H9 (cell line): ENCODE data around the gene GSTA3. TPM values are rescaled to one million over a fixed set of nuclear protein-coding genes. Genes with fewer than 3 reads are reported as not detected.

Experiments used
- DNase-seq: peaks from one replicate; pipeline ENCODE4 v3.0.0-alpha.2; 2017
- H2AFZ ChIP-seq: one replicate; pipeline ENCODE4 v1.6.1; 2013; ENCODE audit warnings: mild to moderate bottlenecking, low read length, control low read depth, moderate library complexity
- H2AK5ac ChIP-seq: 2 replicates; pipeline ENCODE4 v1.6.1; 2013; ENCODE audit warnings: low read length, control low read depth, mixed read lengths; ENCODE audit not compliant: insufficient read length
- H2BK120ac ChIP-seq: one replicate; pipeline ENCODE4 v1.6.1; 2013; ENCODE audit warnings: low read depth, mild to moderate bottlenecking, low read length, control low read depth, inconsistent platforms; ENCODE audit not compliant: poor library complexity, severe bottlenecking
- H2BK12ac ChIP-seq: 2 replicates; pipeline ENCODE4 v1.6.1; 2013; ENCODE audit warnings: low read length, control low read depth, mixed read lengths, low read depth; ENCODE audit not compliant: insufficient read length
- H2BK15ac ChIP-seq: 2 replicates; pipeline ENCODE4 v1.6.1; 2013; ENCODE audit warnings: low read depth, low read length, control low read depth
- H2BK20ac ChIP-seq: one replicate; pipeline ENCODE4 v1.6.1; 2013; ENCODE audit warnings: low read depth, mild to moderate bottlenecking, low read length, control low read depth, inconsistent platforms; ENCODE audit not compliant: poor library complexity, severe bottlenecking
- H2BK5ac ChIP-seq: 2 replicates; pipeline ENCODE4 v1.6.1; 2013; ENCODE audit warnings: low read length, control low read depth, mixed read lengths; ENCODE audit not compliant: insufficient read length
- H3K14ac ChIP-seq: 2 replicates; pipeline ENCODE4 v1.6.1; 2013; ENCODE audit warnings: low read length, control low read depth; ENCODE audit not compliant: insufficient read depth
- H3K18ac ChIP-seq: 2 replicates; pipeline ENCODE4 v1.6.1; 2013; ENCODE audit warnings: low read depth, mild to moderate bottlenecking, mixed read lengths, low read length, control low read depth; ENCODE audit not compliant: insufficient read length
- H3K23ac ChIP-seq: 2 replicates; pipeline ENCODE4 v1.6.1; 2013; ENCODE audit warnings: low read length, control low read depth, mixed read lengths, low read depth; ENCODE audit not compliant: insufficient read length
- H3K23me2 ChIP-seq: 2 replicates; pipeline ENCODE4 v1.6.1; 2013; ENCODE audit warnings: low read depth, mild to moderate bottlenecking, mixed read lengths, low read length, control low read depth; ENCODE audit not compliant: insufficient read length, poor library complexity, severe bottlenecking
- H3K27ac ChIP-seq: 2 replicates; pipeline ENCODE4 v1.5.1; 2013; ENCODE audit warnings: low read length, control low read depth, mixed read lengths, low read depth; ENCODE audit not compliant: insufficient read length
- H3K27me3 ChIP-seq: 2 replicates; pipeline ENCODE4 v1.6.1; 2013; ENCODE audit warnings: low read length, control low read depth, inconsistent platforms; ENCODE audit not compliant: insufficient read depth
- H3K4ac ChIP-seq: 2 replicates; pipeline ENCODE4 v1.6.1; 2013; ENCODE audit warnings: low read depth, mild to moderate bottlenecking, control low read depth, inconsistent platforms, low read length, moderate library complexity
- H3K4me1 ChIP-seq: 2 replicates; pipeline ENCODE4 v1.6.1; 2013; ENCODE audit warnings: low read length, control low read depth, inconsistent platforms; ENCODE audit not compliant: insufficient read depth
- H3K4me2 ChIP-seq: 2 replicates; pipeline ENCODE4 v1.6.1; 2013; ENCODE audit warnings: low read length, control low read depth, mixed read lengths; ENCODE audit not compliant: insufficient read length, insufficient read depth
- H3K56ac ChIP-seq: 2 replicates; pipeline ENCODE4 v1.6.1; 2013; ENCODE audit warnings: low read depth, mild to moderate bottlenecking, mixed read lengths, low read length, control low read depth; ENCODE audit not compliant: insufficient read length
- H3K79me1 ChIP-seq: 2 replicates; pipeline ENCODE4 v1.6.1; 2013; ENCODE audit warnings: low read depth, mild to moderate bottlenecking, moderate library complexity, low read length, control low read depth, inconsistent platforms; ENCODE audit not compliant: insufficient read depth, poor library complexity, severe bottlenecking
- H3K79me2 ChIP-seq: 2 replicates; pipeline ENCODE4 v1.6.1; 2013; ENCODE audit warnings: low read length, control low read depth, inconsistent platforms; ENCODE audit not compliant: insufficient read depth
- H3K9ac ChIP-seq: 2 replicates; pipeline ENCODE4 v1.6.1; 2013; ENCODE audit warnings: low read length, control low read depth, mixed read lengths; ENCODE audit not compliant: insufficient read length; ENCODE audit errors: extremely low read depth
- H3K9me3 ChIP-seq: one replicate; pipeline ENCODE4 v1.6.1; 2013; ENCODE audit warnings: low read depth, low read length, inconsistent platforms; ENCODE audit not compliant: control insufficient read depth
- H3T11ph ChIP-seq: one replicate; pipeline ENCODE4 v1.6.1; 2013; ENCODE audit warnings: mild to moderate bottlenecking, low read length, control low read depth, inconsistent platforms
- H4K20me1 ChIP-seq: one replicate; pipeline ENCODE4 v1.6.1; 2013; ENCODE audit not compliant: control insufficient read depth, insufficient read length, insufficient read depth
- H4K5ac ChIP-seq: 2 replicates; pipeline ENCODE4 v1.6.1; 2013; ENCODE audit warnings: low read depth, mild to moderate bottlenecking, mixed read lengths, low read length, control low read depth; ENCODE audit not compliant: insufficient read length
- H4K8ac ChIP-seq: replicated peaks from 2 replicates; pipeline ENCODE4 v1.6.1; 2013; ENCODE audit warnings: low read length, control low read depth, mixed read lengths, low read depth; ENCODE audit not compliant: insufficient read length
- H4K91ac ChIP-seq: 2 replicates; pipeline ENCODE4 v1.6.1; 2013; ENCODE audit warnings: low read depth, mild to moderate bottlenecking, moderate library complexity, mixed read lengths, low read length, control low read depth; ENCODE audit not compliant: insufficient read length
- H3K27ac Mint-ChIP-seq, 3 experiments: 2 replicates in 2 of 3; 3 replicates in 1 of 3; pipeline ENCODE4 v1.8.0; 2020 to 2021; ENCODE audit warnings: mixed read lengths in 3 of 3, mild to moderate bottlenecking in 1 of 3, moderate library complexity in 1 of 3
- H3K27me3 Mint-ChIP-seq: 2 replicates; pipeline ENCODE4 v1.8.0; 2021; ENCODE audit warnings: low read depth, mild to moderate bottlenecking, moderate library complexity, mixed read lengths
- H3K36me3 Mint-ChIP-seq, 3 experiments: 2 replicates in 2 of 3; 3 replicates in 1 of 3; pipeline ENCODE4 v1.8.0; 2020 to 2021; ENCODE audit warnings: low read depth in 3 of 3, mixed read lengths in 3 of 3; ENCODE audit not compliant: insufficient read depth in 1 of 3
- H3K4me1 Mint-ChIP-seq, 2 experiments: 2 replicates each; pipeline ENCODE4 v1.8.0; 2020; ENCODE audit warnings: mixed read lengths in 2 of 2
- H3K4me3 Mint-ChIP-seq, 2 experiments: 2 replicates in 1 of 2; 3 replicates in 1 of 2; pipeline ENCODE4 v1.8.0; 2020 to 2021; ENCODE audit warnings: mild to moderate bottlenecking in 2 of 2, mixed read lengths in 2 of 2, moderate library complexity in 1 of 2
- H3K9me3 Mint-ChIP-seq, 2 experiments: 2 replicates in 1 of 2; 3 replicates in 1 of 2; pipeline ENCODE4 v1.8.0; 2020; ENCODE audit warnings: mild to moderate bottlenecking in 2 of 2, mixed read lengths in 2 of 2, moderate library complexity in 1 of 2
- WGBS: extraction: QIAGEN DNeasy Blood & Tissue Kit; methylation state at CpG from one replicate; pipeline ENCODE4 v1.1.7; 2013; ENCODE audit warnings: missing lambda C conversion rate, low lambda C conversion rate, mixed read lengths; ENCODE audit not compliant: insufficient read length; ENCODE audit errors: extremely low coverage; 5-methylcytosine and 5-hydroxymethylcytosine counted together
- total RNA-seq: library from RNA; stranded (reverse); gene quantifications from 2 replicates; pipeline ENCODE4 v1.2.1, GENCODE V29; 2021
- TF ChIP-seq, protein P1 (sequence below): fragments of 200-600 bp; sonication (generic); conservative IDR thresholded peaks from 3 replicates; pipeline ENCODE4 v1.8.0; 2021; ENCODE audit warnings: antibody characterized with exemption, mild to moderate bottlenecking

GSTA3 gene
- total RNA-seq, 1 experiment from 2014 or later: not detected

DNA sequence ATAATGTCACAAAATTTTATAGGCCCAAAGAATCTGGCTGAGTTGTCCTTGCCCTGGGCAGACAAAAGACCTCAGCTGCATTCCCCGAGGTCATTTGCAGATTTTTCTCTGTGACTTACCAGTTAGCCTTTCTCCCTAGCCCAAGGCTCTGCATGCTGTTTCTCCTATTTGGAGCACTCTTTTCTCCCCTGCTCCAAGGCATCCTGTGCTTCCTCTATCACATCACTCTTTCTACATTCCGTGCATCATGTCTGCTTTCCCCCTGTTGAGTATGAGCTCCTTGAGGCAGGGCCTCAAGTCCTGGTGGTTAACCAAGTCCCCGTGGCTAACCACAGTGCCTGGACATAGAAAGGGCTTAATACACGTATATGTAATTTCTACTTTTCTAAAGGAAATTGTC, 593 bp upstream of the GSTA3 start:
- Histone ChIP-seq H3K56ac (no peak overlapping the region), H3K79me2 (no peaks in the 10 kb centered on the region), H4K20me1 (no peaks in the 10 kb centered on the region), H2BK20ac (no peak overlapping the region), H3T11ph (no peak overlapping the region), H2BK120ac (no peak overlapping the region), H4K5ac (no peak overlapping the region), H3K79me1 (no peaks in the 10 kb centered on the region), H3K27ac (no peak overlapping the region), H3K4me2 (no peak overlapping the region), H4K8ac (no peak overlapping the region), H3K9me3 (no peaks in the 10 kb centered on the region), H3K14ac (no peak overlapping the region), H3K4ac (no peak overlapping the region), H4K91ac (no peak overlapping the region), H2AFZ (no peak overlapping the region), H3K4me1 (no peaks in the 10 kb centered on the region), H2AK5ac (no peak overlapping the region), H3K23ac (no peak overlapping the region), H2BK12ac (no peak overlapping the region), H3K9ac (no peak overlapping the region), H3K27me3 (no peaks in the 10 kb centered on the region), H3K18ac (no peak overlapping the region), H3K23me2 (no peaks in the 10 kb centered on the region), H2BK15ac (no peak overlapping the region), H2BK5ac (no peak overlapping the region)
- Mint-ChIP-seq H3K4me3 (no peak overlapping the region), H3K9me3 (peaks cover 0 to 4% of the 10 kb centered on the region in 2 experiments; a peak in 1 of 5 replicates), H3K36me3 (peaks cover 0 to 3% (median 0%) of the 10 kb centered on the region in 3 experiments; a peak in 2 of 7 replicates), H3K27ac (no peak overlapping the region), H3K4me1 (0 out of 4 replicates have a peak, but pooled peaks cover 0 to 4% of the 10 kb centered on the region in 2 experiments), H3K27me3 (no peaks in the 10 kb centered on the region)
- WGBS: no CpG with 5 or more reads among the region's 4 CpGs
- DNase-seq: no peak
- TF ChIP-seq, protein P1, sequence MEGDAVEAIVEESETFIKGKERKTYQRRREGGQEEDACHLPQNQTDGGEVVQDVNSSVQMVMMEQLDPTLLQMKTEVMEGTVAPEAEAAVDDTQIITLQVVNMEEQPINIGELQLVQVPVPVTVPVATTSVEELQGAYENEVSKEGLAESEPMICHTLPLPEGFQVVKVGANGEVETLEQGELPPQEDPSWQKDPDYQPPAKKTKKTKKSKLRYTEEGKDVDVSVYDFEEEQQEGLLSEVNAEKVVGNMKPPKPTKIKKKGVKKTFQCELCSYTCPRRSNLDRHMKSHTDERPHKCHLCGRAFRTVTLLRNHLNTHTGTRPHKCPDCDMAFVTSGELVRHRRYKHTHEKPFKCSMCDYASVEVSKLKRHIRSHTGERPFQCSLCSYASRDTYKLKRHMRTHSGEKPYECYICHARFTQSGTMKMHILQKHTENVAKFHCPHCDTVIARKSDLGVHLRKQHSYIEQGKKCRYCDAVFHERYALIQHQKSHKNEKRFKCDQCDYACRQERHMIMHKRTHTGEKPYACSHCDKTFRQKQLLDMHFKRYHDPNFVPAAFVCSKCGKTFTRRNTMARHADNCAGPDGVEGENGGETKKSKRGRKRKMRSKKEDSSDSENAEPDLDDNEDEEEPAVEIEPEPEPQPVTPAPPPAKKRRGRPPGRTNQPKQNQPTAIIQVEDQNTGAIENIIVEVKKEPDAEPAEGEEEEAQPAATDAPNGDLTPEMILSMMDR: no peak
